C4-2B (cell line): ENCODE data around the gene NDUFAF2.

Source experiments
- CTCF ChIP-seq: fragments of 450-650 bp; conservative IDR thresholded peaks from 2 replicates; pipeline ENCODE4 v1.5.1; 2017; ENCODE audit warnings: mild to moderate bottlenecking
- ZFX ChIP-seq: fragments of 450-650 bp; IDR thresholded peaks from 2 replicates; pipeline ENCODE4 v1.6.1; 2017

- TF ChIP-seq CTCF (no peak), ZFX (no peak)
Measured at GRCh38 chr5:61028382-61028781, 83.4 kb downstream of the NDUFAF2 start.
